Activated gamma-delta T cell treated with anti-CD3 and anti-CD28 coated beads, Interleukin-2, amount 50 U/mL, for 16 hours (primary cell): ENCODE data around the gene FBXL17.

ENCODE experiments used
- DNase-seq: peaks from one replicate; pipeline ENCODE4 v3.0.0-alpha.2; 2020; ENCODE audit warnings: low read depth

FBXL17 gene

GRCh38 chr5:107990881-107991810, 390.8 kb downstream of the FBXL17 start:
- no peak for DNase-seq

DNA sequence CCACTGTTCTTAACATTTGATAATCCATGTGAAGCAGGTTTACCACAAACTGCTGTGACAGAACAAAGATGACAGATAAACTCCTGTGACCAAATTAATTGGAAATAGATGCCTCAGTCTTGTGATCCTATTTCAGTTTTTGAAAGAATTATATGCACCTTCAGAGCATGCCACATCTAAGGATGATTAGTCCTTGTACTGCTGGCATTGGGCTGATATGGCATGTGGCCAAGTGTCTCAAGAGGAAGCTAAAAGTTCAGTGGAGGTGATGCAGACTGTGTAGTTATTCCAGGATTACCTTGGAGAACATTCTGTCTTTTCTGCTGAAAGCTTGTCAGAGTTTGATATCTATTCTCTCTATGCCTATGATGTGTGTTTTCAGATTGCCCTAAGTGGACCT, 396.8 kb downstream of the FBXL17 start:
- DNase-seq = no peak

DNA sequence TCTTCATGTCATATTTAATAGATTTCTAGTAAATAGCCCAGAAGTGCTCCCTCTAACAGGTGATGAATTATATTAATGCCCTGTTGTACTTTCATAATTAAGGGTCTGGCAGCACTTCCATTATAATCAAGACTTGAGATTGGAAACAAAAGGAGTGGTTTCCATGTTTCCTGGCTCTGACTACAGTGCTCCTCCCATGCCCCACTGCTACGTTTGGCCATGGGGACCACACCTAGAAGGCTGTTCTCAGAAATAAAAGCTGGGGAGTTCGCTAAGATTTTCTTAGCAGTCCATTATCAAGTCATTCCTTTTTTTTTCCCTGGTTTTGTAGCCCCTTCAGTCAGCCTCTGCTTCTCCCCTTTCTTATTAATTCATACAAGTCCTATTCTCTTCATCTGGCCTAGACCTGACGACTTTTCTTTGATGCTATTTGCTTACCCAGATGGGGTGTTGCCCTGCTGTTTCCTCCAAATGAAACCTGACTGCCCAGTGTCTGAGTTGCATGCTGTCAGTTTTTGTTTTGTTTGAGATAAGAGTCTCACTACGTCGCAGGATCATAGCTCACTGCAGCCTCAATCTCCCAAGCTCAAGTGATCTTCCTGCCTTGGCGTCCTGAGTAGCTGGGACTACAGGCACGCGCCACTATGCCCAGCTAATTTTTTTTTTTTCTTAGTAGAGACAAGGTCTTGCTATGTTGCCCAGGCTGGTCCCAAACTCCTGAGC, 399.0 kb downstream of the FBXL17 start:
- DNase-seq = no peak

- no peak for DNase-seq
Measured at GRCh38 chr5:107980923-107981692, 400.8 kb downstream of the FBXL17 start.

DNA sequence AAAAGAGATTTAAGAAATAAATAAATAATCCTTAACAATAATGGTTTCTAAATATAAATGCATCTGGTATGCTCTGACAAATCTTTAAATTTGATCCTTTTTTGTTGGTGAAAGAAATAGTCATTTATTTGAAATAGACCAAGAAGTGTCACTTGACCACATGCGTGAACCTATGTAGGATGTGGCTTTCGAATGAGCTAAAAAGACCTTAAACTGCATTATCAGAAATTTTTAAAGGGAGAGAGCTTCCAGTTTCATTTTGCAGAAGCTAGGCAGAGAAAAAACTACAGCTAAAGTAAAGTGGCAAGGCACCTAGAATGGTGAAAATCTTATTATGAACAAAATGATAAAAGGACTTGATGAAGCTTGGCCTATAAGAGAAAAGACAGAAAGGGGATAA, 402.0 kb downstream of the FBXL17 start:
- no peak for DNase-seq

- no peak for DNase-seq
Measured at GRCh38 chr5:107979291-107979690, 402.6 kb downstream of the FBXL17 start.

DNA sequence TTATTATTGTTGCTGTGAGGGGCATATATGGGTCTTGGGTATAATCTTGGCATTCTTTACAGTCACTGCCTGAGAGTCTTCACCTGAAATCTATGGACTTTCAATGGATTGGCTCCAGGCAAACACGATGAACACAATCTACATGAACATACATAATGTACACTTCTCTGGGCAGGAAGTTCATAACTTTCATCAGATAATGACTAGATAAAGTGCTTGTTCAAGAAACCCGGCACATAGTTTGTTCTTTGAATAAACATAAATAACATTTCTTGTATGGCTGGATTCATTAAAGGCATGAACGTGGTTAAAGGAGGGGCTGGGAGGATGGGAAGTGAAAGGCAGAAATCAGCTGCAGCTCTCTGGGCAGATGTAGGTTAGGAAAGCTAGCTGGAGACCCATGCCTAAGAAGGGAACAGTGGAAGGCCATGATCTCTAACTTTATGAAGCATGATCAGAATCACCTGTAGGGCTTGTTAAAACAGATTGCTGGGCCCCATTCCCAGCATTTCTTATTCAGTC, 404.3 kb downstream of the FBXL17 start:
- DNase-seq = no peak

DNA sequence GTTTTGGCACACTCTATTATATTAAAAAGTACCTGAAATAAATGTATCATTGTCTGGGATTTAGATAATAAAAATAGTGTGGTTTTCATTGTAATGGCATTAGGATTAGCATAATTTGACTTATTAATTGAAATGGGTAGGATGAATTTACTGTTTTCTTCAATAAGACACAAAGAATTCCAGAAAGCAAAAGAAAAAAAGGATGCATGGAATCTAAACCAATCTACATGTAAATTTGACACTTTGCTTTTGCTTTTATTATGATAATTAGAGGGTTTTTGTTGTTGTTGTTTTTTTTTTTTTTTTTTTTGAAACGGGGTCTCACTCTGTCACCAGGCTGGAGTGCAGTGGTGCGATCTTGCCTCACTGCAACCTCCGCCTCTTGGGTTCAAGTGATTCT, 406.3 kb downstream of the FBXL17 start:
- no peak for DNase-seq

DNA sequence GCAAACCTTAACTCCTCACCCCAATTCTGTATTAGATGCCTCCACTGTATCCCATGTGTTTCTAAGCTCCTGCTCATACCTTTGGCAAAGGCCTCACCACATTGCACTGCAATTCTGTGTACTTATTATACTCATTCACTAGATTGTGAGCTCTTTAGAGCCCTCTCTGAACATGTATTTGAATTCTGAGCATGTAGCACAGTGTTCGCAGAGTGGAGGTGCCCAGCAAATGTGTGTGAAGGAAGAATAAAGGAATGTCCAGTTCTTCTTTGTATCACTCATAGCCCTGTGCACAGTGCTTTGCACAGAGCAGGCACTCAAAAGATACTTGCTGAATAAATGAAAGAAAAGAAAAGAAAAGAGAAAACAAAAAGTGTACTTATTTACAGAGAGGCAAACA, 410.1 kb downstream of the FBXL17 start:
- no peak for DNase-seq

- DNase-seq = no peak
Measured at GRCh38 chr5:107969847-107970246, 412.1 kb downstream of the FBXL17 start.

- DNase-seq = no peak
Measured at GRCh38 chr5:107968998-107969397, 412.9 kb downstream of the FBXL17 start.

GRCh38 chr5:107968406-107968843, 413.5 kb downstream of the FBXL17 start:
- no peak for DNase-seq

DNA sequence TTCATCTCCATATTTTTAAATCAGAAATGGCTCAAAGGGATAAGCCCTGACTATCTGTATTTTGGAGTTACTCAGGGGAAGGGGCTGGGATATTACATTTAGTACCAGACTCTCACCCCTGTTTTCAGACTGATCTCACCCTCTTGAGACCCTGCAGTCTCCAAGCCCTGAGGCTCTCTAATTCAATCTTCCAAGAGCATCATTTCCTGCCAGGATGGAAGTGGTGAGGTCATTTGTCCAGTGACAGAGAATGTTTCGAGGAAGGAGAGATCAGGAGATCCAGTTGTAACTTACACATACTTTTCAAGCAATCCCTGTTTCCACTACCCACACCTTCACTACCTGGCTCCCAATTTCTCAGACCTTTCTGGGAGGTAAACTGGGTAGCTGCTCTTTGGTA, 415.7 kb downstream of the FBXL17 start:
- DNase-seq = no peak

GRCh38 chr5:107964722-107965121, 417.2 kb downstream of the FBXL17 start:
- no peak for DNase-seq

DNA sequence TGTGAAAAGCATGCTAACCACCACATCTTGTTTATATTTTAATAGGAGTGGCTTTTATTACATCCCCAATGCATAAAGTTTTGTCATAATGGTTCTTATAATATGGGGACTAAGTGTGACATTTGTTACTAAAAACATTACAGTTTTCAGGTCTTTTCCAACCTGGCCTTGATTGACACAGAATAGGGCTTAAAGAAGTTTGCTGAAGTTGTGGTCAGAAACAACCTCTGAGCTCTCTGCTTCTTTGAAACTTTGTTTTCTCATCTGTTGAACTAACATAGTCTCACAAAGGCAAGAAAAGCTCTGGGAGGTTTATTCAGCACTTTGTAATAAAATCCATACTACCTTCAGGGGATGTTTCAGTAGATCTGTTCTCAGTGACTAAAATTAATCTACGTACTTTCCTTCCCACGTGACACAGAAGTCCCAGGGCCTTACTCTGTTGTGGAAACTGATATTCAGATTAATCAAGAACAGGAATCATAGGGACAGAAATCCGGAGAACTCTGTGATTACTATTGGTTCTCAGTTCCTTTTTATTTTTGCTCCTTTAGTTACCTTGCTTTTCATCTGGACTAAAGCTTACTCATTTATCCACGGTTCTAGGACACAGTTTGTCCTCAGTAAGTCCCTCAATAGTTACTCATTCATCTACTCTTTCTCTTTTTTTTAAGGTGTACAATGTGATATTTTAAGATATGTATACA, 422.2 kb downstream of the FBXL17 start:
- no peak for DNase-seq

DNA sequence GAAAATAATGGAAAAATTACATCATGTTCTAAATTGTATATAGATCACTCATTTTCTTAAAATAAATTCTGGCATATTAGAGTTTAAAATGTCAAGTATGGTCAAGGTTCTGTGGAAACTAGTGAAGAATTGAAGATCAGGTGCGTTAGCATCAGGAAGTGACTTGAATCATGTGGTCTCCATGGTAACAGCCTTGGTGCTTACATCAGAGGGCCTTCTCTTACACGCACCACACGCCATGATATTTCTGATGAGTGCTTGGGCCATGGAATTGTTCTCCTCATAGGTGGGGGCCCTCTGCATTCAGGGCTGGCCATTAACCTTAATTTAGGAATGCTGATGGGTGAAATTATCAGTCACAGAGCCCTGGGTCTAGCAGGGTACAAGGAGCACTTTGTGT, 423.0 kb downstream of the FBXL17 start:
- DNase-seq = no peak

DNA sequence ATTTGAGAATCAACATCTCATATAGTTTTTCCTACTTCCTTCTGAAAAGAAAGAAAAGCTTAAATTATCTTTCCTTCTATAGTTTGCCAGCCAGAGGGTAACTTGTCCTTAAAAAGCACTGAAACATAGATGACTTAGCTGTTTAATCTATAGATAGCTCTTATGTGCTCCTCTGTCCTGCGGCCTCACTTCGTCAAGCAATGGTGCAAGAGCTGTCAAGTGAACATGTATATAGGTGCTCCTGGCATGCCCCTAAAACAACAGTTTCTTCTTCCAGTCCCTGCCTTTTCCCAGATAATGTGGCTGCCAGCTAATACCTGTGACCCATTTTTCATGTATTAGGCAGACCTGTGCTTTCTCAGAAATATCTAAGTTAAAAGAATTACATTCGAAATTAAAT, 423.5 kb downstream of the FBXL17 start:
- DNase-seq = no peak

GRCh38 chr5:107957051-107957450, 424.8 kb downstream of the FBXL17 start:
- no peak for DNase-seq

DNA sequence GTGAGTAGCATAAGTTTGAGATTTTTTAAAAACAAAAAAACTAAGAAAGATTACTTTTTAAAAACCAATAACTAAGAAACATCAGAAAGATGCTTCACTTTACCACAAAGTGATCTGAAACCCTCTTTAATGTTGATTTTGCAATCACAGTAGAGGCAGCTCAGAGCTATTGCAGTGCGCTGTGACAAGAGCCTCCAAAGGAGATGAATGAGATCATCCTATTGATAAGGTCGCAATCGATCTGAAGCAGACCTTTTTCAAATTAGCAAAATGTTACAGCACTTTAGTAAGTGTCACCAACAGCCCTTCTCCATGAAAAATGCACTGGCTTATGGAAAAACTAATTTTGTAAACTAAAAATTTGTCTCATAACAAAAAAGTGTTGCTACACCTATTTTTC, 426.6 kb downstream of the FBXL17 start:
- DNase-seq = no peak

DNA sequence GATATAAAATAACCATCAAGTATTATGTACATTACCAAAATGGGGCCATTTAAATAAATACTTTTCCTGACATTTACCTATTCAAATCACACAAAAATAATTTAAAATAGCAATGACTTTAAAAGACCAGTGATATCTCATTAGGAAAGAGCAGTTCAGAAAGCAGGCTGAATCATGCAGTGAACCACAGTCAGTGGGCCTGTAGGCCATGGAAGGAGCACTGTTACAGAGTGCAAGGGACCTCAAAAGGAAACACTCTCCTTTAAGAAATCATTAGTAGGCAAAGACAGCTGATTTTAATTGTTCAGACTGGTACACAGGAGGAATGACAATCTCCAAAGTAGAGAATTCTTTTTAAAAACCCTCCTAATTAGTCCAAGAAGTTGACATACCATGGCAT, 427.6 kb downstream of the FBXL17 start:
- DNase-seq = no peak

DNA sequence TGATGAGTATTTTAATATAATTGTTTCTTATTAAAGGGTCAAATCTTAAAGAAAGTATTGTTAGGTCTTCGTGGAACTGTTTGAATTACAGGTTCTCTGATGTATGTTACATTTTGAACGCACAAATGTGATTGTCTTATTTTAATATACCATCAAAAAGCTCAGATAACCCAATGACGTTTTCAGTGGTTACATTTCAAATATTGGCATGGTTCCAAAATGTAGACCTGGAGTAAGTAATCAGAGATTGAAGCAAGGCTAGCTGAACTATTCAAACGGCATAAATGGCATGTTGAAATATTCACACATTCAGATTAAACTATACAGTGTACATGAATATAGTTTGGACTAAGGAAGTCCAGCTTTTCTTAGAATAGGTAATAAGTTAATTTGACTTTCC, 429.4 kb downstream of the FBXL17 start:
- DNase-seq = no peak

DNA sequence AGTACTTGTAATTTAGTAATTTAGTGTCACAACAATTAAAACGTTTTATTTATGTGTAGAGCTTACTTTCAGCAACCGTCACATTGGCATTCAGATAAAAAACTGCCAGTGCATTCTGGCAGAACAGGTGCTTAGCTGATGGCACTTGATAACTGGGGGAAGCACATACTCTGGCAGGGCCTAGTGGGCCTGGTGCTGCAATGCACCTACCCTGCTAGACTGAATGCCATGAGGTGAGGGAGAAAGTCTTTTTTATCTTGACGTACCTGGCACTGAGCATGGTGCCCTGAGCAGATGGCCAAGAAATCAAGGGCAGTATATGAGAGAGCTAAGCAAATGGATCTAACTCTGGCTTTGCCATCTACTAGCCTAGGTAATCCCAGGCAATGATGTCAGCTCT, 430.6 kb downstream of the FBXL17 start:
- no peak for DNase-seq
